B cell (primary cell): ENCODE data around the gene CHCHD3.

Source experiments
- EZH2 ChIP-seq: IDR thresholded peaks from 2 replicates; pipeline ENCODE4 v1.6.1; 2012; ENCODE audit warnings: borderline replicate concordance, low read depth, mild to moderate bottlenecking, moderate library complexity, low read length; ENCODE audit not compliant: insufficient read depth, poor library complexity, severe bottlenecking
- TF ChIP-seq, protein P1 (sequence below): fragments of 200-600 bp; IDR thresholded peaks from one replicate; pipeline ENCODE4 v1.8.0; 2022; ENCODE audit warnings: antibody characterized with exemption, mild to moderate bottlenecking

DNA sequence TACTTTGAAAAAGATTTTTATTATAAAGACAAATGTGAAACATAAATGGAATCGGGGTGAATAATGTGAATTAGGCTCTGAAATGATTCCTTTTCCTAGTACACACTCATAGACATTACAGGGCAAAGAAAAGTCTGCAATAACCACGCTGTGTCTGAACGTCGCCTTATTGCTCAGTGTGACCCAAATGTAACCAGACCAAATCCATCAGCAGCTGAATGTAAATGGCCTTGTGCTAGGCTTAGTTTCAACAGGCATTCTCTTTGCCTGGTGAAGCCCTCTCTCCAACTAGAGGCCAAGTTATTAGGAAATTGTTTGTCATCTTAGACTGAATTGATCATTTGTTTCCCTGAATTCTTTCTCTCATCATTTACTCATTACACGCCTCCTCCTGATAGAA lies 225.5 kb downstream of the CHCHD3 start:
- TF ChIP-seq, protein P1, sequence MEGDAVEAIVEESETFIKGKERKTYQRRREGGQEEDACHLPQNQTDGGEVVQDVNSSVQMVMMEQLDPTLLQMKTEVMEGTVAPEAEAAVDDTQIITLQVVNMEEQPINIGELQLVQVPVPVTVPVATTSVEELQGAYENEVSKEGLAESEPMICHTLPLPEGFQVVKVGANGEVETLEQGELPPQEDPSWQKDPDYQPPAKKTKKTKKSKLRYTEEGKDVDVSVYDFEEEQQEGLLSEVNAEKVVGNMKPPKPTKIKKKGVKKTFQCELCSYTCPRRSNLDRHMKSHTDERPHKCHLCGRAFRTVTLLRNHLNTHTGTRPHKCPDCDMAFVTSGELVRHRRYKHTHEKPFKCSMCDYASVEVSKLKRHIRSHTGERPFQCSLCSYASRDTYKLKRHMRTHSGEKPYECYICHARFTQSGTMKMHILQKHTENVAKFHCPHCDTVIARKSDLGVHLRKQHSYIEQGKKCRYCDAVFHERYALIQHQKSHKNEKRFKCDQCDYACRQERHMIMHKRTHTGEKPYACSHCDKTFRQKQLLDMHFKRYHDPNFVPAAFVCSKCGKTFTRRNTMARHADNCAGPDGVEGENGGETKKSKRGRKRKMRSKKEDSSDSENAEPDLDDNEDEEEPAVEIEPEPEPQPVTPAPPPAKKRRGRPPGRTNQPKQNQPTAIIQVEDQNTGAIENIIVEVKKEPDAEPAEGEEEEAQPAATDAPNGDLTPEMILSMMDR = no peak
- TF ChIP-seq EZH2 = no peak
